Forelimb muscle (tissue), 1 donor: ENCODE data around the gene DAAM1. TPM values are rescaled to one million over a fixed set of nuclear protein-coding genes. Genes with fewer than 3 reads are reported as not detected.

Experiments
- DNase-seq: peaks from one replicate; pipeline ENCODE4 v3.0.0-alpha.2; 2013; ENCODE audit warnings: low read depth
- polyA plus RNA-seq: library from polyadenylated mRNA; unstranded; fragments of 120-200 nt; gene quantifications from one replicate; pipeline ENCODE4 v1.2.1, GENCODE V29; 2013; ENCODE audit not compliant: insufficient read length

The DAAM1 gene
- polyA plus RNA-seq, 1 donor: 34.1 TPM

DNA sequence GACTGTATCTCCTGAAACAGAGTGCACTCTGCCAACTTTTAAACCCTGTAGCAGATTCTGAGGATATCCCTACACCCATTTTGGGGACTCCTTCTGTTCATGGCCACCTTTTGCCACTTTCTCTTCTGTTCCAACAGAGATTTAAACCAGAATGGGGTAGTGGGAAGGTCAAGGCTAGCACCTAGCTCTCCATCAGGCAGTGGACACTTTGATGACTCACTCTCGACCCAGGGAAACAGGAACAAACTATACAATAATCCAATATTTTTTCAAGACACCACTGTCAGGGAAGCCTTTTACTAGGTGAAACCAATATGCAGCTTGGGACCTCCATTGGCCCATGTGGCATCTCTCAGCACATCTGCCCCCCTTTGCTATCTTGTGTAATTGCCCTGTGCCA, 103.6 kb downstream of the DAAM1 start:
- DNase-seq: no peak

GRCh38 chr14:59292921-59293534, 104.6 kb downstream of the DAAM1 start:
- DNase-seq: no peak

GRCh38 chr14:59293935-59294661, 105.6 kb downstream of the DAAM1 start:
- no peak for DNase-seq

GRCh38 chr14:59294662-59294992, 106.2 kb downstream of the DAAM1 start:
- no peak for DNase-seq

- DNase-seq: no peak
Observed at GRCh38 chr14:59295951-59296350, 107.5 kb downstream of the DAAM1 start.

GRCh38 chr14:59296508-59296907, 108.0 kb downstream of the DAAM1 start:
- no peak for DNase-seq

- no peak for DNase-seq
Observed at GRCh38 chr14:59297071-59297776, 108.8 kb downstream of the DAAM1 start.

DNA sequence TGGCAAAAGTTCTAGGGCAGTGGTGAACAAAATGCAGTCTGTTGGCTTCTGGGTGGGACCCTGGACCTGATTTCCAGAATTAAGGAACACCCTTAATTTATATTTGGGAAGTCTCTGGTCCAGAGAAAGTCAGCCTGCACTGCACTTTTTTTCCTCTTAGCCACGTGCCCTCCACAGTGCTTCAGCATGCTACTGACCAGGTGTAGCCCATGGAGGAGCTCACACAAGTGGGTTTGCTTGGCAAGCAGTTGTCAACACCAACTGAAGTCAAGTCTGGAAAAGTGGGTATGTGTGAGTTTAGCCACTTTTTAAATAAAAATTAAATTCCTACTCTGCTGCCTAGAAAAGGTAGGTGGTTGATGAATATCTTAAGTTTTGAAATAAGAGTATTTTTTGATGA, 111.3 kb downstream of the DAAM1 start:
- no peak for DNase-seq

GRCh38 chr14:59301354-59301753, 112.9 kb downstream of the DAAM1 start:
- no peak for DNase-seq

DNA sequence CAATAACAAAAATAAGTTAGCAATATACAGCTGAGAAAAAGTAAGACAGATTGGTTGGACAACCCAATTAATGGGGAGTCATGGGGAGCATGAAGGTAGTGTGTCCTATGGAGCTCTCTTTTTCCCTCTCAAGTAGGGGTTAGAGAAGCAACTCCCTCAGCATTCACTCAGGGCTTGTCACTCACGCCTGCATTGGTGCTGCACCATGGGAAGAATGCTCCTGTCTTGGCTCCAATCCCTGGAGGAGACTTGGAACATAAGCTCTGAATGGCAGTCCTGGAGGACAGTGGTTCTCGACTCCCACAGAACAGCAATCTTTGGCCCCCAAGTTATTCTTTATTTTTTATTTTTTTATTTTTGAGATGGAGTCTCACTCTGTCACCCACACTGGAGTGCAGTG, 113.8 kb downstream of the DAAM1 start:
- DNase-seq: no peak

GRCh38 chr14:59303216-59303615, 114.7 kb downstream of the DAAM1 start:
- no peak for DNase-seq

GRCh38 chr14:59305231-59305630, 116.8 kb downstream of the DAAM1 start:
- no peak for DNase-seq

DNA sequence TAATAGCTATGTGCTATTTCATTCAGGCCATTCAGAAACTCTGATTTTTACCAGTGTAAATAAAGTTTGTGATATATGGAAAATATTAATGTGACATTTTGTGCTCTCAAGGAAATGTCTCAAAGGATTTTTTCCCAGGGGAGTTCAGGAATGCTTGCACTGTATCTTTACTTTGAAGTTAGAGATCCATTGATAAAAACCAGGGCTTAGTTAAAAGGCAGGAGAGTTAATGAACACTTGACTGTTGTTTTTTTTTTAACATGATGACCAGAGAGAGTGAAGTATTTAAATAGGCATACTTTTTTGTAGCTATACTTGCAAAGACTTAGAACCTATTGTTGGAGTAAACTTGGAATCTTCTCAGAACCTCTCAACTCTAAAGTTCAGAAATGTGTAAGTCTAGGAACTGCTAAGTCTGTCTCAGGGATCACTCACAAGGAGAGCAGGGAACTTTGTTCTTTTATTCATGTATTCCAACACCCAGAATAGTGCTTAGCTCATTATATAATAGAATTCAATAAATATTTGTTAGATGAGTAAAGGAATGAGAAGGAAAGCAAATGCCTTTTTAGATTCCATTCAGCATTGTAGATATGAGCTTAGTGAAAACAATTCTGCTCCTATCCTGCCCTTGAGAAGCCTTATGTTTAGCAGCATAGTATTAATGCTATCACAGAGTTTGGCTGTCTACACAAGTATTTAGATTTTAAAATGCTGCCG, 117.5 kb downstream of the DAAM1 start:
- DNase-seq: no peak

DNA sequence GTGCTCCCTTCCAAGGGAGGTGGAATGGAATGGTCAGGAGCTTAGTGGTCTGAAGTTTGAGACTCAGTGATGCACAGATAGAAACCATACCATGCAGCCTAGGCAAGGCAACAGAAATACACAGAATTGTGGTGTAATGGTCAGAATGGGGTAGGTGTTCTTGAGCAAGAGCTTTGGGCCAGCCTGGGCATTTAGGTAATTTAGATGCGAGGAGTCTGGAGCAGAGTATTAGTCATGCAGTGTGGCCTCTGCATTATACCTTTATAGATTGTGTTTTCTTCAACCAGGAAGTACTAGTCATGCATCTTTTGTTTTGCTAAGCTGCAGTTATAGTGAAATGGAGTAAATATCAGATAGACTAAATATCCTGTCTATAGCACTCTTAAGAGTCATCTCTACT, 118.3 kb downstream of the DAAM1 start:
- DNase-seq: no peak

DNA sequence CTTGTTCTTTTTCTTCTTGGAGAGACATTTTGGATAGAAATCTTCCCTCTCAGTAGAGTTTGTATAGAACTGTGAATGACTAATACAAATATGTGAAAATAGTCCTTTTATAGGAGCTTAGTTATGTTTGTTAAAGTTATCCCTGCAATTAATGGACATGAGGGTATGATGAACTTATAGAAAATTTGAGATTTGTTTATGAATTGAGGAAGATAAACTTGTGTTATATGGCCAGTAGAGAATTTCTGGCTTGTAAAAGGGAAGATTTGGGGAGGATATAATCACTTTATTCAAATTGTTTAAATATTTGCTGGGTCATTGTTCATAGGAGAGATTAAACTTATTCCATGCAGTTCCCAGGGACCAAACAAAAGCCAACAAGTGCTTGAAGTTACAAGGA, 119.6 kb downstream of the DAAM1 start:
- no peak for DNase-seq

GRCh38 chr14:59308673-59309072, 120.2 kb downstream of the DAAM1 start:
- no peak for DNase-seq

DNA sequence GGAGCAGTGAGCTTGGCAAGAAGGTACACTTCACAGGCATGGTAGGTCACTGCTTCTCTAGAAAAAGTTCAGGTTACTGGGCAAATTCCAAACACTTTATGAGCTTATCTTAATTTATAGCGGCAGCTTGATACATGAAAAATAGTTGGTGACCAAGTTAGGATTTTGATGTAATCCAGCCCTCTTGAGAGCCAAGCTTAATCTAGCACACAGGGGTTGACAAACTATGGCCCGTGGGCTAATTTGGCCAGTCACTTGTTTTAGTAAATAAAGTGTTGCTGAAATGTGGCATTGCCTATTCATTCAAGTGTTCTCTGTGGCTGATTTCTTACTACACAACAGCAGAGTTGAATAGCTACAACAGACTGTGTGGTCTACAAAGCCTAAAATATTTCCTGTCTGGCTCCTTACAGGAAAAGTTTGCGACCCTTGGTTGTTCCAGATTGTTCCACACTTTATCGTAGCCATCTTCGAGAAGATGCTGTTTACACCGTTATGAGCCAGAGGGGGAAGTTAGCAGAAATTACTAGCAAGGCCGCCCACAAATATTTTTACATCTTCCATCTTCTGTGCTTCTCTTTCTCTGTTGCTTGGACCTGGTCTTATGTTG, 120.9 kb downstream of the DAAM1 start:
- no peak for DNase-seq

GRCh38 chr14:59310633-59311032, 122.2 kb downstream of the DAAM1 start:
- DNase-seq: no peak

DNA sequence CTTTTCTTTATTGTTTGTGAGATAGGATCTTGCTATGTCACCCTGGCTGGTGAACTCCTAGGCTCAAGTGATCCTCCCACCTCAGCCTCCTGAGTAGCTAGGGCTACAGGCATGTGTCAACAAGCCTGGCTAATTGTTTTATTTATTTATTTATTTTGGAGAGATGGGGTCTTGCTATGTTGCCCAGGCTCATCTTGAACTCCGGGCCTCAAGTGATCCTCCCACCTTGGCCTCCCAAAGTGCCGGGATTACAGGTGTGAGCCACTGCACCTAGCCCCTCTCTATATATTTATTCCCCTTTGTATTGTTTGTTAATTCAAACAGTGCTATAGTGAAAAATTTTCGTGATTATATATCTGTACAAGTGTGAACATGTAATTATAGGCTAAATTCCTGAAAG, 123.3 kb downstream of the DAAM1 start:
- DNase-seq: no peak

GRCh38 chr14:59313144-59313651, 124.7 kb downstream of the DAAM1 start:
- DNase-seq: no peak

DNA sequence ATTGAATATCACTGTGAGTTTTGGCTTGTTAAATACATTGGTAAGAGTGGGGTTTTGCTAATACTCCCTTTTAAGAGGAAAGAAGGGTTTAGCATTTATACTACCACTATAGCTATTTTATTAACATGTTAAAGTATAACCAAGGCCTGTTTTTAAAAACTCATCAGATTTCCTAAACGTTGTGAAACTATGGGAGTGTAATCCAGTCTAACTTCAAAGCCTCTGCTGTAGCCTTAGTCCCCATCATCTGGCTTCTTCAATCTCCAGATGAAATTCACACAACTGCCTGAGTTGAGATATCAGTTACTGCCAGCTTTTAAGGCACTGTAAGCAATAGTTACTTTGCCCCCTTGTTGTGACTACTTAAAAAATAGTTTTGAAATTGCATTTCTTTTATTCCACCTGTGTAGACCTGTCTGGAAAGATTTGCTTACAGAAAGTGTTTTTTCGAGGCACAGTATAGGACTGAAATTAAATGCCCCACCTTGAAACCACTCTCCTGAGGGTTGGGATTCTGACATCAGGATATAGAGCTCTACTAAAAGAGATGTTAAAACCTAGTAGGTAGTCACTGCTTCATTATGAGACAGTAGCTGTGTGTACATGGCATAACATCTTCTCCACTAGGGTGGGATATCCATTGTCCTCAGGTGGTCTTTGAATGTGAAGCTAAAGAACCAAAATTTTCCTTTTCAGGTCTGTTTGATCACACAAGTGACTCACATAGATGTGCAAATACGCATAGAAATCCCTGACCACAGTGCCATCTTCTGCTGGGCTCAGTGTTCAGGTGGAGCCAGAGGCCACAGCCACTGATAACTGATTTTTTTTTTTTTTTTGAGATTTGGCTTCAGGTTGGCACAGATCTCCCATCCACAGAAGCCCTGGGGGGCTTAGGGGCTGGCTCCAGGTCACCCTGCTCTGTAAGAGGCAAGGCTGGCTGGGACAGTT, 125.5 kb downstream of the DAAM1 start:
- DNase-seq: no peak
